GM18867 (cell line): Measurements from ENCODE around the gene FRMD4A.

Experiments
- ATAC-seq: cut with Tn5 transposase; IDR thresholded peaks from one replicate; pipeline ENCODE4 v1.9.1; 2021; ENCODE audit warnings: mild to moderate bottlenecking, moderate library complexity; ENCODE audit not compliant: unreplicated experiment

FRMD4A gene

DNA sequence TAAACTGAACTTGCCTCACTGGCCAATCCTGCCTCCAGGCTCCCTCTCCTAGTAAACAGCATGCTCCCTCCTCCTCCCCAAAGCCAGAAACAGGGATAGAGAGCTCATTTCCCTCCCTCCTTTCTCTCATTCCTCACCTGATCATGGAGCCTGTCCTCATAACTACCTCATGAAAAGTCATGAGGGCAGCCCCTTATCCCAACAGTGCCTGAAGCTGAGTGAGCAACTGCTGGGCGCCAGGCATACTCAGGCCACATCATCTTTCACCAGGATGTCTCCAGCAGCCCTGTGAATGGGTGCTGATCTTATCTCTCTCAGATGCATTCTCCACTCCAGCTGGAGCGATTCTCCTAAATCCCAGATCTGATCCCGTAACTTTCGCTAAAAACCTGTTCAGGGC, 436.8 kb downstream of the FRMD4A start:
- no peak for ATAC-seq

DNA sequence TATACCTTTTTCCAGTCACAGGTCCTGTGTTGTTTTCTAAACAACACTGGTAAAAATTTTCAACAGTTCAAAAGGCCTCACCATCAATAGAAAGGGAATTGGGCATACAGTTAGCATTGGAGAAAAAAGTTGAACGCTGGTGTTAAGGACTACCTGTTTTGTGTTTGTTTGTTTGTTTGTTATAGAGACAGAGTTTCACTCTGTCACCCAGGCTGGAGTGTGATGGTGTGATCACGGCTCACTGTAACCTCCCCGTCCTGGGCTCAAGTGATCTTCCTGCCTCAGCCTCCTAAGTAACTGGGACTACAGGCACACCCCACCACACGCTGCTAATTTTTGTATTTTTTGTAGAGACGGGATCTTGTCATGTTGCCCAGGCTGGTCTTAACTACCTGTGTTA, 437.9 kb downstream of the FRMD4A start:
- ATAC-seq, result no peak

DNA sequence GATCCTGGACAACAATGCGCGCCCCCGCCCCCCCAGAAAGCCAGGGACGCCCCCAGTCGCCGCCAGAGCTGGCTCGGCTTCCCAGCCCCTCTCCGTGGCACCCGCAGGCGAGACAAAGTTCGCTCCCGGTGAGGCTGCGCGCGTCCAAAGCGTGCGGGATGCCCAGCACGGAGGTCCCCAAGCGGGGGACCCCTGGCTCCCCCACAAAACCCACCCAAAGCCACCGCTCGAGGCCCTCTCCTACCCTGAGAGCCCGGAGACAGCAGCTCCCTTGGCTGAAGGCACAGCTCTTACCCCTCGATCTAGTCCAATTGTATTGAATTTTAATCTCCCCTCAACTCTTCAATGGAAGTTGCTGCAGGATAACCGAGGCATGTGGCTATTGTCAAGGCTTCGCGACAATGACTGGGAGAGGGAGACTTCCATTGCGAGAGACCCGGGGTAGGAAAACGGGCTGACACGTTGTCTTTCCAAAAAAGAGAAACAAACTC, 438.7 kb downstream of the FRMD4A start:
- no peak for ATAC-seq

DNA sequence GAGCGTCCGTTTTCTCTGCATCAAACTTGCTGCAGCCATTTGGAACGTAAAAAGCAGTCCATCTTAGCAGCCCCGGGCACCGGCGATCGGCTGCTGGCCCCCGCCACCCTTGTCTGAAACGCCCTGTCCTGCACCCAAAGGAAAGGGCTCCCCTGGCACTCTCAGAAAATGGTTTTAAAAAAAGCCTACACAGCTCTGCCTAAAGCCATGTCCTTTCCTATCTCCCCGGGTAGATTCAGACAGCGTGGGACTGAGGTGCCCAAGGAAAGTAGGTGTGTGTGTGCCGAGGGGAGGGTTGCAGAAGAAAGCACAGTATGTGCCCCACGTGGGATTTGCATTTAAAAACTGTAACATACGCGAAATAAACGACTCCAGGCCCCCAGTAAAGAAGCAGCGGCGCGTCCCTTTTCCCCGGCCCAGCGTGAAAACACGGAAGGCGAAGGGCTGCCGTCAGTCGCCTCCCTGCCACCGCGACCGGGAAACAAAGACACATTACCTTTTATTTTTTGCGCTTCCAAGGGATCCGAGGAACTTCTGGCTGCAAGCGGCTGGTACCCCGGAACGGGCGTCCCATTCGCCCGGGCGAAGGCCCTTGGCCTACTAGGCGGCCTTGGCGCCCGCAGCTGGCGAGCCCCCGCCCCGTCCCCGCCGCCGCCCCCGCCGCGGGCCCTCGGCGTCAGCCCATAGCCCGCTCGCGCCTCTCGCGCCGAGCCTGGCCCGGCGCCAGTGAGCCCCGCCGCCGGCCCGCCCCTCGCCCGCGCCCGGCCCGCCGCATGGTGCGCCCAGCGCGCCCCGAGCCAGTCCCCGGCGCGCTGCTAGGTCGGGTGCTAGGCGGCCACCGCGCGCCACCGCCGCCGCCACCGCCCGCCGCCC, 439.4 kb downstream of the FRMD4A start:
- ATAC-seq, result no peak

DNA sequence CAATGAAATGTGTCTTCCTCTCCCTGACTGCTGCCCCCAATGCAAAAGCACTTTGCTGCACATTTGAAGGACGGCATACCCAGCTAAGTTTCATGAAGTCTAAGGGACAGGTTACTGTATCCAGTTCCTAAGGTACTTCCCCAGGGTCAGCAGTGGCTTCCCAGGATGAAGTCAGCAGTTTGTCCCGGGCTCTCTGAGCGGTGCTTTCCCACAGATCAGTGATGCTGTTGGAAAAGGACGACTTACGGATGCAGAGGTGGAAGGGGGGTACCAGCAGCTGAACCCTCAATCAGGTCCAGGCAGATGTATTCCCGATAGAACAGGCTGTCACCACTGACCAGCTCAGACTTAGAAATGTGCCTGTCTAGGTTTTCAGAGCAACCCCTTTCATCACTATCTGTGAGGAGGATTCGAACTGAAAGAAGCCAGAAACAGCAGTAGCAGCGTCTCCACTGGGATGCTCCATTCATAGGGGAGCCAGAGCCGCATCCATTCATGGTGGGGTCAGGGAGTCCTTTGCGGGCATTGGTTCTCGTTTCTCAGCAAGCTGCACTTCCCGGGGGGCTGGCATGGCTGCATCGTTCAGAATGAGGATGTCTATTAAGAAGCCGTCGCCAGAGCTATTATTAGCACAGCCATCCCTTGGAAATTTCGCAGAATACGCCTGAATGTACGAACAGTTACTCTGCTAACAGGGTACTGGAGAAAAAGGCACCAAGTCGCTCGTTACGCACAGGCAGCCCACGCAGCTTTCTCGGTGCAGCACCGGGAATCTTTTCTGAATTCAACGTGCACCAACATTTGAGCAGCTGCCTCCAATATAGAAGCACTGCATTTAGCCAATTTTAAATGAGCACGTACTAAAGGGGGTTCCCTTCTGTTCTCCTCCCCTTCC, 440.2 kb downstream of the FRMD4A start:
- no peak for ATAC-seq

DNA sequence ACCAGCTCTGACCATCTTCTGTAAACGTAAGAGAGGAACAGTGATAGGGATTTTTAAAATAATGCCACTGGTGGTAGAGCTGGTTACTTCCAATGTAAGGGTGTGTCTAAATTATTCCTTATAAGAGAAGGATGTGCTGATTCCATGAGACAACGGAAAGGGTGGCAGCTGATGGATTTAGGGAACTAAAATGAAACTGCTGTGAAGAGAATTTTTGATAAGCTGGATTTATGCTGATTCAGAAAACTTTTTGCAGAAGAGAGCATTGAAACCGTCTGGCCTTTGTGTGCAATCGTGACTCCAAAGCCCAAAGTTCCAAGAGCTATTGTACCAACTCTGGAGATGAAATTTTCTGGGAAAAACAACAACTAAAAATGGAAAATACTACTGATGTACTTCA, 443.0 kb downstream of the FRMD4A start:
- ATAC-seq, result no peak

DNA sequence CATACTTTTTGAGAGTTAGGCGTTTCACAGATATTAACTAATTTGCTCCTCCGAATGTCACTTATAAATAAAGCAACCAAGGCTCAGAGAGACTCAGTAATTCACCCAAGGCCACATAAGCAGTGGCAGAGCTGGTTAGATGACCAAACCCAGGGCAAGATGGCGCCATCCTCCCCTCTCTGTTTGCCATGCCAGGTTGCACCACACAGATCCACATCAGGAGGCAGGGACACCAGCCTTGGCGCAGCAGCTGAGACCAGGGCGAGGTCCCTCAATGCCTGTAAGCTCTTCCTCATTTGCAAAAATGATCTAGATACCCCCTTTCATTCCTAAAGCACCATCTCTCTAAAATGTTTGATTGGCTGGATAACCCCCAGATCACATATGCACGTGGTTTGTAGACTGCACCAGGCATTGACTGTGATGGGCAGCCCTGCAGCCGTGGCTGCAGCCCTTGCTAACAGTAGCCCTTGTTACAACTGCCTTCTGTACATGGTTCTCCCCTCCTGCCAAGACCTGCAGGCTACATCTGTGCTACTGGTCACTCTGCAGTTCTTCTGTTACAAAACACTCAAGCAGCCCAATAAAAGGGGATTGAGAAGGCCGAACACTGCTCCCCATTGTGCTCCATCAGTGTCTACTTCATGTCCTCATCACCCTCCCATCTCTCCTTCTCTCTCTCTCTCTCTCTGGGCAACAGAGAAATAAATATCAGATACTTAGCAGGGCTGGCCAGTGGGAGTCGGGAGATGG, 445.3 kb downstream of the FRMD4A start:
- no peak for ATAC-seq

DNA sequence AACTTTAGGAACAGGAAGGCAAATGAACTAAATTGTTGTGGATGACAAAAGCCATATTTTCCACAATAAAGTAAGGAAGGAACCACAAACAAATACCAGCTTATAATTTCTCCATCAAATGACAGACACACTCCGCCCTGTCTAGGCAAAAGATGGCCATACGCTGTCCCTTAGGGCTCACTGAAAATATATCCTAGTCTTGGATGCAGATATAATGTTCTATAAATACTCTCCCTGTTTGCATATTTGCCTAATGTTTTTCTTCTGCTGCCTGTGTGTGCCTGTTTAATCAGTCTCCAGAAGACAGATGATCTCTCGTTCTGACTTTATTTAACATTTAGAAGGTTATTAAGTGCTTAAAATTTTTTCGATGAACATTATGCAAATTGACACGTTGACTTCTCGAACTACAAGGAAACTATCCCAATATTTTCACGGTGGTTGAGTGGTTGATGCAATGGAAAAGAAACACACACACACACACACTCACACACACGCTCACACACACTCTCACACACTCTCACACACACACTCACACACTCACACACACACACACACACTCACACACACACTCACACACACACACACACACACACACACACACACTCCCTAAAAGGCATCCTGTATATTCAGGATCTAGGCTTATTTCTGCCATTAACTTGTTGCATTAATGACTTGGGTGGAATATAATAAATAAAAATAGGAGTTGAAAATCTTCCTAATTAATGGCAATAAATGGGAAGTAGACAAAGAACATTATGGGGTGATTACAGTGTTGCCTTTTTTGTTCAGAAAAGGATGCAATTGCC, 446.9 kb downstream of the FRMD4A start:
- no peak for ATAC-seq

DNA sequence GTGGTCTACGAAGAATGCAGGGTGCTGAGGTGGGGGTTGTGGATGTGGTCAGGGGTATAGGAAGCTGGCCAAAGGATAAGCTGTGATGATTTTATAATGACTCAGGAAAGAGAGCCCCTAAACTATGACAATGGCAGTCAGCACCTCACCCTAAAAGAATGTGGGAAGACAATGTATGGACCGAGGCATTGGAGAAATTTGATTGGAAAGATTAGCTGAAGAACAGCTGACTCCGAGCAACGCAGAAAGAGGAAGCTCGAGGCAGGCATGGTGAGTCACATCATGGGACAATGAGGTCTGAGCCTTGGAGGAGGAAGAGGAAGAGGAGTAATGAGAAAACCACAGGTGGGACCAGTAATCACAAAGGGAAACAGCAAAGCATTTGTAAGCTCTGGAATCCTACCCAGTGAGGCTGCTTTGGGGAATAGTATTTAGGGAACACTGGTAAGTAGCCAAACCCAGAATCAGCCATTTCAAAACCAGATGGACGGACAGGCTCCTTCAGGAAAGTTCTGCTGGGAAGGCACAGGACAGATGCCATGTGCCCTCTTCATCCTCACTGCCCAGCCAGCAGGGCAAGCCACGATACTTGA, 448.5 kb downstream of the FRMD4A start:
- no peak for ATAC-seq

DNA sequence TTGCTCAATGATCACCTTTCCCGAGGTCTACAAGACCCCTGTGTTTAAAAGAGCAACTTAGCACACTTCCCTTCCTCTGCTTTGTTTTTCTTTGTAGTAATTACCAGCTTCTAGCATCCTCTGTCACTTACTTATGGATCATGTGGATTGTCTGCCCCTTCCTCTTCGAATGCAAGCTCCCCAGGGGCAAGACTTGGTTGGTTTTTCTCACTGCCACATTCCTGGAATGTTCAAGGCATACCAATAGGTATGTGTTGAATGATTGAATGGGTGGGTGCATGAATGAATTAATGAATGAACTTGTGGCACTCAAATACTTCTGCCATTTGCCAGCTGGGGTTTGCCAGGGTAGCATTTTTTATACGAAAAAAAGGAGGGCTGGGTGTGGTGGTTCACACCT, 450.0 kb downstream of the FRMD4A start:
- ATAC-seq, result no peak

DNA sequence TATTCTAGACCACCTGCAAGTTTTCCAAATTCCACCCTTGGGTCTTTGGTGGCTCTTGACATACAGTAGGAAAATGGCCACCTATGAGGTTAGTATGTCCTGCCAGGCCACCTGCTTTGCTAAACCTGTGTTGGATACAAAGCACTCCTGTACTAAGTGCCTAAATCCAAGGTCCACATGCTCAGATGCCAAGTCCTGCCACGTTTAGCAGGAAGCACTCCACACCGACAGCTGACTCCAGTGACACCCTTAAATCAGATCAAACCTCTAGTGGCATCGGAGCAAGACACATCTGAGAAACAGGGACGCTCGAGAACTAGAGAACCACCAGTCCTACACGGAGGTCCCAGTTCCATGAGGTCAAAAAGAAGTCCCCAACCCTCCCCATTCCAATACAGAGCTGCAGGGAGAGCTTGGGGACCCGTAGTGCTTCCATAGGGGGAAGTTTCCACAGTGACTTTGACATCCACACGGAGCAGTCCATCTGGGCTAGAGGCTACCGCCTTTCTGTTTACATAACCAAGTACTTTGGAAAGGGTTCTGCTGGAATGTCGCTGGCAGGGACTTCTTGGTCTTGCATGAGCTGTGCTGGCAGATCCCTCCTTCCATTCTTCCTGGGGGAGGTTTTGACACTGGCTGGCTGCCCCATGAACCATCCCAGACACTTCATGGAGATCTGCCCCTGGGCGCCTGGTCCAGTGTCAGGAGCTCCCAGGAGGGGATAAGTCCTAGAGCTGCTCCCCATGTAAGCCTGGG, 453.4 kb downstream of the FRMD4A start:
- no peak for ATAC-seq

DNA sequence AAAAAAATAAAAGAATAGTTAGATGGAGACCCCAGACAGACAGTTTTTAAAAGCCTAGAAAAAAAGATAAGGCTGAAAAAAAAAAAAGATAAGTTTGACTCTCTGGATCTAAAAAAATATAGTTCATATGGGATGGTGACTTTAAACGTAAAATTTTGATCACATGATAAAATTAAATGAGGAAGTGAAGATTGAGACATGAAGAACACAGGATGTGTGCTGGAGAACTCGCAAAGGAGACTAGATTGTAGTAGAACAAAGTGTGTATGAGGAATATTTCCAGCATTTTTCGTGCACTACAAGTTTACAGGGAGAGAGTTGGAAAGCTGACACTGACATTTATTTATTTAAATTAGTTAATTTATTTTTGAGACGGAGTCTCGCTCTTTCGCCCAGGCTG, 457.5 kb downstream of the FRMD4A start:
- no peak for ATAC-seq

DNA sequence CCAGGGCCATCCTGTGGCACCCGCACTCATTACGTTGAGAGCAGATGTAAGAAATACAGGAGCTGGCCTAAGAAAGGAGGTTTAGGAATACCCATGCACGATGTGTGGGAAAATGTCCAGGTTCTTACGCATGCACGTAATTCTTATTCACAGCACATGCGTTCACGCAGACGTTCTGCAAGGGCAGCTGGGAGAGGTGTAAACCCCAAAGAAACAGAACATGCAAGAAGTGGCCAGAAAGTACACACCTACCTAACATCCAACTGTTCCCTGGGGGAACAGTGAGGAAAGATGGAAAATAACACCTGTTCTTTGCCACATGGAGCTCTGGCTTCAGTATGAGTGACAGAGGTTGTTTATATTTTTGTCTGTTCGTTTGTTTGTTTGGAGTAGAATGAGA, 458.3 kb downstream of the FRMD4A start:
- ATAC-seq, result no peak

DNA sequence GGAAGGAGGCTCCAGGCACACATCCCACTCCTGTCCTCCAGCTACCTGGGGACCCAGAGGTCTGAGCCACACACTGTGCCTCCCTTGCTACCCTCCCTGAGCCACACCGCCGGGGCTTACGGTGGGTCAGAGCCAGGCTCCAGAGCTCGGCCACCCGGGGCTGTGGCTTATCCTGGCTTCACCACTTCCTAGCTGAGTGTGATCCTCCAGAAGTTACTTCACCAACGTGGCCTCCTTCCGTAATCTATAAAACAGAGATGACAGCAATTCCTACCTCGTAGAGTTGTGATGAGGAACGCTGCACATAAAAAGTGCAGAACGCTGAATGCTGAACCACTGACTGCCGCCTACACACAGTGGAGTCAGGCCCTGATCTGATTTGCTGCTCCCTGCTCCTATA, 458.9 kb downstream of the FRMD4A start:
- no peak for ATAC-seq

DNA sequence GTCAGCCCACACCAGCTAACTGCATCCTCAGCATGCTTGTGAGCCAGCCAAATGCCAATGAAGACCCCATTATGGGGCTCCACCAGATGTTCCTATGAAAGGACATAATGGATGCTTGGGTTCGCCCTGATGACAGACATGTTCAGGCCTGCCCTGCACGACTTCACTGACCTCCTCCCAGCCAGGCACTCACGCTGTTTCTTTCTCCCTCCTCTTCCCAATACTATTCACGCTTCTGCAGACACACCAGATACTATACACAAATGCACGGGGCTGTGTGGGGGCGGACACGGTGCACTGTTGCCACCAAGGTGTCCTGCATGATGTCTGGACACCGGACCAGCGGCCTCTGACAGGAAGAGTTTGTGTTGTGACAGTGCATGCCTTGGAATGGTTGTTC, 459.7 kb downstream of the FRMD4A start:
- no peak for ATAC-seq

DNA sequence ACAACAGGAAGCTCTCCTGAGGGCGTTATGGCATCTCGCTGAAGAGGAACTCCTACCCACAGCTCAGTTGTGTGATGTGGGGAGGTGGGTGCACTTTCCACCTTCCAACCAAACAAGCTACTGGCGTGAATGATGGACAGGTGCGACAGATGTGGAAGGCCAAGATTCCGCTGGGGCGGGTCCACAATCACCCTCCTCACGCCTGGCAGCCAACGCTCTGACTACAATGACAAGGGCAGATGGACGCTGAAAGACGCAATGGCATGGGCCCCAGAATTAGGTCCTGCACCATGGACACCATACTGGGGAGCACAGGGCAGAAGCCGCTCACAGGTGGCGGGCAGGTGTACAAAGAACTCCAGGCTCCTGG, 461.4 kb downstream of the FRMD4A start:
- no peak for ATAC-seq

DNA sequence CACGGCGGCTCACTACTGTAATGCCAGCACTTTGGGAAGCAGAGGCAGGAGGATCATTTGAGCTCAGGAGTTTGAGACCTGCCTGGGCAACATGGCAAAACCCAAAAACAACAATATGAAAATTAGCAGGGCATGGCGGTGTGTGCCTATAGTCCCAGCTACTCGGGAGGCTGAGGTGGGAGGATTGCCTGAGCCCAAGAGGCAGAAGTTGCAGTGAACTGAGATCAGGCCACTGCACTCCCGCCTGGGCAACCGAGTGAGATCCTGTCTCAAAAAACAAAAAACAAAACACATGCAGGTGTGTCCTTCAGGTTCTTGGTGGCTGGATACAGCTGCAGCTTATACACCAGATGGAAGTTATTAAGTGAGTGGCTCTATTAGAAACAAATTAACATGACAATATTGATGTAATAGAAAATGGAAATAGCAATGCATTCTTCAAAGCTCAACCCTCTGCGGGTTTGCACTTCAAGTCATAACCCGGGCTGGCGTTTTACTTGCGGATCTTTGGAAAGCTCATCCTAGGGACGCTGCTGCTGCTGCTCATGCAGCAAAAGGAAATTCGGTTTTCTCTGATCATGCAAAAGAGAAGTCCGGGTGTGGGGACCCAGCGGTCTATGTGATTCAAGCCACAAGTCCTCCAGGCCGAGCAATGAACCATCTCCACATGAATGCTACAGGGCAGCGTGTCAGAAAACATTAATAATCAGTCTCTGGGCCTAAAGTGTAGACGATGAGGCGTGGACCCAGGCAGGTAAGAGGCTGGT, 462.0 kb downstream of the FRMD4A start:
- no peak for ATAC-seq

DNA sequence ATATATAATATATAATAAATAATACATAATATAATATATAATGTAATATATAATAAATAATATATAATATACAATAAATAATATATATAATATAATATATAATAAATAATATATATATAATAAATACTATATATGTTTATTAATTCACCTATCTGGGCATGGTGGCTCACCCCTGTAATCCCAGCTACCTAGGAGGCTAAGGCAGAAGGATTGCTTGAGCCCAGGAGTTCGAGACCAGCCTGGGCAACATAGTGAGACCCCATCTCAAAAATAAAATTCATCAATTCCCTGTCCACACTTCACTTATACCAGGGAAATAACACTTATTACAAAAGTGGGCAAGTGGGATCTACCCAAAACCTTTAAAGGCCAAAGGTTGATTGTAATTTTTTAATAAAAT, 462.9 kb downstream of the FRMD4A start:
- no peak for ATAC-seq
